Immature natural killer cell (primary cell): ENCODE data around the gene RALGDS. TPM values are rescaled to one million over a fixed set of nuclear protein-coding genes. Genes with fewer than 3 reads are reported as not detected.
"Not testable (repeated sequence)": the region's sequence is repeated elsewhere in the genome, so short reads cannot be mapped to it uniquely, and the experiment has no call there.

Experiments
- DNase-seq, 3 donors: peaks; one replicate each; pipeline ENCODE4 v3.0.0; 2022; ENCODE audit warnings: mixed read lengths in 1 of 3
- H3K27ac Mint-ChIP-seq, 6 donors: one replicate each; pipeline ENCODE4 v1.8.0; 2020; ENCODE audit warnings: mixed read lengths in 6 of 6, mild to moderate bottlenecking in 5 of 6, inconsistent platforms in 4 of 6, moderate library complexity in 3 of 6
- H3K27me3 Mint-ChIP-seq, 3 donors: one replicate each; pipeline ENCODE4 v1.8.0; 2020 to 2021; ENCODE audit warnings: low read depth in 3 of 3, mild to moderate bottlenecking in 3 of 3, mixed read lengths in 3 of 3, moderate library complexity in 3 of 3, inconsistent platforms in 1 of 3
- H3K36me3 Mint-ChIP-seq, 3 donors: one replicate each; pipeline ENCODE4 v1.8.0; 2020; ENCODE audit warnings: mixed read lengths in 3 of 3, inconsistent platforms in 2 of 3, mild to moderate bottlenecking in 2 of 3
- H3K4me1 Mint-ChIP-seq, 2 donors: one replicate each; pipeline ENCODE4 v1.8.0; 2020; ENCODE audit warnings: inconsistent platforms in 2 of 2, mild to moderate bottlenecking in 2 of 2, mixed read lengths in 2 of 2, moderate library complexity in 1 of 2
- H3K4me3 Mint-ChIP-seq, 5 donors: one replicate each; pipeline ENCODE4 v1.8.0; 2020; ENCODE audit warnings: mild to moderate bottlenecking in 5 of 5, mixed read lengths in 5 of 5, inconsistent platforms in 3 of 5, moderate library complexity in 3 of 5
- H3K9me3 Mint-ChIP-seq, 6 donors: one replicate each; pipeline ENCODE4 v1.8.0; 2020; ENCODE audit warnings: mild to moderate bottlenecking in 6 of 6, mixed read lengths in 6 of 6, inconsistent platforms in 4 of 6, moderate library complexity in 3 of 6
- polyA plus RNA-seq, 3 donors: library from polyadenylated mRNA; unstranded; fragments of 300-500 nt; fragmentation: Illumina TruSeq; gene quantifications; one replicate each; pipeline ENCODE4 v1.2.3, GENCODE V29; 2021

Gene RALGDS
- polyA plus RNA-seq, 3 donors from 2014 or later, result 31.2 to 68.8 (median 31.6) TPM

- H3K4me1 Mint-ChIP-seq, H3K27ac Mint-ChIP-seq, H3K27me3 Mint-ChIP-seq, H3K9me3 Mint-ChIP-seq, H3K4me3 Mint-ChIP-seq, DNase-seq, H3K36me3 Mint-ChIP-seq: not testable (repeated sequence)
Observed at GRCh38 chr9:133086212-133086860, 34.7 kb downstream of the RALGDS start.

- H3K27me3 Mint-ChIP-seq, H3K4me3 Mint-ChIP-seq, DNase-seq, H3K36me3 Mint-ChIP-seq, H3K9me3 Mint-ChIP-seq, H3K4me1 Mint-ChIP-seq, H3K27ac Mint-ChIP-seq: not testable (repeated sequence)
Observed at GRCh38 chr9:133083688-133084087, 37.4 kb downstream of the RALGDS start.

- not testable (repeated sequence) for H3K27me3 Mint-ChIP-seq, H3K36me3 Mint-ChIP-seq, H3K4me1 Mint-ChIP-seq
Observed at GRCh38 chr9:133081957-133082644, 38.9 kb downstream of the RALGDS start.

GRCh38 chr9:133080786-133081779 lies 40.0 kb downstream of the RALGDS start:
- not testable (repeated sequence) for H3K4me3 Mint-ChIP-seq, H3K27ac Mint-ChIP-seq, DNase-seq, H3K4me1 Mint-ChIP-seq, H3K27me3 Mint-ChIP-seq, H3K36me3 Mint-ChIP-seq, H3K9me3 Mint-ChIP-seq

More at GRCh38 chr9:133081957-133082644, 38.9 kb downstream of the RALGDS start:
- H3K27ac Mint-ChIP-seq, DNase-seq, H3K9me3 Mint-ChIP-seq, H3K4me3 Mint-ChIP-seq: not testable (repeated sequence)

- no peaks in the 10 kb centered on the region for H3K36me3 Mint-ChIP-seq
- H3K4me1 Mint-ChIP-seq, result no peaks in the 10 kb centered on the region
- no peak overlapping the region for H3K4me3 Mint-ChIP-seq
- H3K27ac Mint-ChIP-seq, result no peak overlapping the region
- no peaks in the 10 kb centered on the region for H3K9me3 Mint-ChIP-seq
- no peak for DNase-seq
- peaks cover 0 to under 1% (median 0%) of the 10 kb centered on the region in 3 donors for H3K27me3 Mint-ChIP-seq
Observed at GRCh38 chr9:133080161-133080560, 40.9 kb downstream of the RALGDS start.

GRCh38 chr9:133078486-133078885 lies 42.6 kb downstream of the RALGDS start:
- Mint-ChIP-seq H3K27ac (no peak overlapping the region), H3K4me1 (no peaks in the 10 kb centered on the region), H3K36me3 (no peaks in the 10 kb centered on the region), H3K9me3 (no peaks in the 10 kb centered on the region), H3K27me3 (no peaks in the 10 kb centered on the region), H3K4me3 (no peak overlapping the region)
- no peak for DNase-seq

GRCh38 chr9:133076691-133077090 lies 44.3 kb downstream of the RALGDS start:
- DNase-seq, result no peak
- Mint-ChIP-seq H3K4me1 (no peaks in the 10 kb centered on the region), H3K36me3 (no peaks in the 10 kb centered on the region), H3K27me3 (no peaks in the 10 kb centered on the region), H3K27ac (no peak overlapping the region), H3K9me3 (no peaks in the 10 kb centered on the region), H3K4me3 (no peak overlapping the region)

GRCh38 chr9:133075925-133076630 lies 45.0 kb downstream of the RALGDS start:
- no peaks in the 10 kb centered on the region for H3K36me3 Mint-ChIP-seq
- H3K4me3 Mint-ChIP-seq, result no peak overlapping the region
- no peaks in the 10 kb centered on the region for H3K4me1 Mint-ChIP-seq
- H3K9me3 Mint-ChIP-seq, result no peaks in the 10 kb centered on the region
- H3K27me3 Mint-ChIP-seq, result no peaks in the 10 kb centered on the region
- H3K27ac Mint-ChIP-seq, result no peak overlapping the region
- DNase-seq, result no peak

GRCh38 chr9:133074111-133074651 lies 46.9 kb downstream of the RALGDS start:
- Mint-ChIP-seq H3K27ac (no peak overlapping the region), H3K9me3 (no peaks in the 10 kb centered on the region), H3K4me3 (no peak overlapping the region), H3K36me3 (no peaks in the 10 kb centered on the region), H3K27me3 (no peaks in the 10 kb centered on the region), H3K4me1 (no peaks in the 10 kb centered on the region)
- no peak for DNase-seq

- H3K27ac Mint-ChIP-seq, result no peak overlapping the region
- DNase-seq, result no peak
Observed at GRCh38 chr9:133073086-133074014, 47.7 kb downstream of the RALGDS start.

GRCh38 chr9:133072210-133072609 lies 48.8 kb downstream of the RALGDS start:
- not testable (repeated sequence) for H3K27ac Mint-ChIP-seq, H3K4me1 Mint-ChIP-seq, H3K4me3 Mint-ChIP-seq, H3K27me3 Mint-ChIP-seq, DNase-seq, H3K36me3 Mint-ChIP-seq, H3K9me3 Mint-ChIP-seq

More at GRCh38 chr9:133073086-133074014, 47.7 kb downstream of the RALGDS start:
- no peaks in the 10 kb centered on the region for H3K9me3 Mint-ChIP-seq
- no peaks in the 10 kb centered on the region for H3K36me3 Mint-ChIP-seq
- H3K27me3 Mint-ChIP-seq, result no peaks in the 10 kb centered on the region
- no peaks in the 10 kb centered on the region for H3K4me1 Mint-ChIP-seq
- H3K4me3 Mint-ChIP-seq, result no peak overlapping the region

GRCh38 chr9:133071484-133072150 lies 49.4 kb downstream of the RALGDS start:
- H3K4me3 Mint-ChIP-seq, result no peak overlapping the region
- H3K36me3 Mint-ChIP-seq, result no peaks in the 10 kb centered on the region
- no peak overlapping the region for H3K27ac Mint-ChIP-seq
- no peaks in the 10 kb centered on the region for H3K27me3 Mint-ChIP-seq
- no peaks in the 10 kb centered on the region for H3K9me3 Mint-ChIP-seq
- H3K4me1 Mint-ChIP-seq, result no peaks in the 10 kb centered on the region
- DNase-seq, result no peak
